AML-193 (cell line): ENCODE measurements around the gene C1orf159.

Experiments used
- DNase-seq, 2 experiments: peaks; one replicate each; lab custom pipeline; 2025; lab: John Stamatoyannopoulos, UW

Gene C1orf159

GRCh38 chr1:1053682-1054081, 62.2 kb downstream of the C1orf159 start:
- DNase-seq, result no peak

GRCh38 chr1:1053022-1053421, 62.9 kb downstream of the C1orf159 start:
- DNase-seq, result no peak

GRCh38 chr1:1052003-1052840, 63.7 kb downstream of the C1orf159 start:
- no peak for DNase-seq

- DNase-seq, result no peak
Measured at GRCh38 chr1:1051127-1051810, 64.6 kb downstream of the C1orf159 start.

- DNase-seq, result no peak
Measured at GRCh38 chr1:1050577-1051052, 65.3 kb downstream of the C1orf159 start.

- DNase-seq, result no peak
Measured at GRCh38 chr1:1049318-1050165, 66.3 kb downstream of the C1orf159 start.

- no peak for DNase-seq
Measured at GRCh38 chr1:1048765-1049164, 67.1 kb downstream of the C1orf159 start.

GRCh38 chr1:1047963-1048362, 67.9 kb downstream of the C1orf159 start:
- DNase-seq, result no peak

- DNase-seq, result no peak
Measured at GRCh38 chr1:1047407-1047806, 68.5 kb downstream of the C1orf159 start.

GRCh38 chr1:1046767-1047166, 69.1 kb downstream of the C1orf159 start:
- no peak for DNase-seq

GRCh38 chr1:1046243-1046642, 69.6 kb downstream of the C1orf159 start:
- DNase-seq, result no peak

GRCh38 chr1:1045129-1045528, 70.8 kb downstream of the C1orf159 start:
- DNase-seq, result no peak

GRCh38 chr1:1044455-1045078, 71.3 kb downstream of the C1orf159 start:
- DNase-seq, result no peak

- DNase-seq, result no peak
Measured at GRCh38 chr1:1043921-1044320, 72.0 kb downstream of the C1orf159 start.

- DNase-seq, result no peak
Measured at GRCh38 chr1:1043411-1043810, 72.5 kb downstream of the C1orf159 start.

GRCh38 chr1:1042835-1043234, 73.1 kb downstream of the C1orf159 start:
- DNase-seq, result no peak

- no peak for DNase-seq
Measured at GRCh38 chr1:1041873-1042272, 74.0 kb downstream of the C1orf159 start.

- DNase-seq, result no peak
Measured at GRCh38 chr1:1041092-1041523, 74.8 kb downstream of the C1orf159 start.

GRCh38 chr1:1040004-1040991, 75.6 kb downstream of the C1orf159 start:
- DNase-seq, result peak; percentile 39 to 41

- peak; percentile 46 to 56 for DNase-seq
Measured at GRCh38 chr1:1039145-1039910, 76.6 kb downstream of the C1orf159 start.
